Pons (tissue), 1 donor: Measurements from ENCODE around the gene EIF4E1B.

Experiments used
- DNase-seq: peaks from one replicate; pipeline ENCODE4 v3.0.0-alpha.2; 2016; ENCODE audit warnings: low spot score

The EIF4E1B gene

DNA sequence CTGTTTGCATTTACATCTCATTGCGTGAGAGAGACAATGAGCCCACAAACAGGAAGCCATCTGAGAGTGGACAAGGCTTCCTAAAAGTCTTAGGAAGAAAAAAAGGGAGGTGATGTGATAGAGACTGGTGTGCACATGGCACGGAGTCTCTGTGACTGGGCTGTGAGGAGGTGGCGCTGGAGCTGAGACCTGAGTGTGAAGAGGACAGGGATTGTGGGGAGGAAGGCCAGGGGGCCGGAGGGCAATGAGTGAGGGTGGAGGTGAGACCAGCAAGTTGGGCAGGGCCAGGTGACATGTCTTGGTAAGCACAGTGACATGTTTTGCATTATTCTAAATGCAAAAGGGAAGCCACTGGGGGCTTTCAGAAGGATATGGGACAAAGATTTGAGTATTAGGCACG, 61.9 kb downstream of the EIF4E1B start:
- DNase-seq, result no peak

DNA sequence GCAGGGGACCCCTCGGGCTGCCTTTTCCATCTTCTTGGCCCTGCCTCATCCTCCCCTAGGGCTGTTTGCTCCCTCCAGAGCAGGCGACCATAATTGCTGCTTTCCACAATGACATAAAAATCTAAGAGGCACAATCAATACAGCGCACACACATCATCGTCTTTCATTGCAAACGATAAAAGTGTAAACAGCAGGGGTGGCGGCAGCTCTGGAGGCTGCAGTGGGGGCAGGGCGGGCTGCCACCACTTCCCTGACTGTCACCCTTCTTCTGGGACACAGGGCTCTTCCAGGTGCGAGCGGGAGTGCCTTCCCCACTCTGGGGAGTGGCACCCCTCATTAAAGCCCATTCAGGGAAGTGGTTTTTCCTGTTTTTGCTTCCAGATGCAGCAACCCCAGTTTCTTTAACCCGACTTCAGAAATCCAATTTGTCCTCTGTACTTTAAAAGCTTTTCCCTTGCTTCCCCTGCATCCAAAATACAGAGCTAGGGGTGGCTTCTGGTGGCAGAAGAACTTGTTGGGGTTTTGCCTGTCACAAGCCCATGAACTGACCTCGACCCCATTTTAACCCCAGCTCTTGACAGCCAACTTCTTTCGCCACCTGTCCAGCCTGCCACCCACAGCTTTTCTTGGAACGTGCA, 62.5 kb downstream of the EIF4E1B start:
- no peak for DNase-seq

DNA sequence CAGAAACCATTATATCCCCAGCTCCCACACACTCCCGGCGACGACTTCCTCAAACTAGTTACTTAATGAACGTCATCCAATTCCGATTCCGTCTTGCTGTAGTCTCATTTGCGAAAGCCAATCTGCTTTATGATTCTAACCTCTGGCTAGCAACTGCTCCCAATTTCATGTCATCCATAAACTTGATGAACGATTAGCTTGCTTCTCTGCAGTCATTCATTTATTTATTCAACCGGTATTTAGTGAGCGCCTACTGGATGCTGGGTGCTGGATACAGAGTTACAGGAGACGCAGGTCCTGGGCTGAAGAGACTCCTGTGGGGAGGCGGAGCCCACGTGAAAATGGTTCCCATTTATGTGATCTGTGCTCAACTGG, 63.0 kb downstream of the EIF4E1B start:
- DNase-seq, result no peak

DNA sequence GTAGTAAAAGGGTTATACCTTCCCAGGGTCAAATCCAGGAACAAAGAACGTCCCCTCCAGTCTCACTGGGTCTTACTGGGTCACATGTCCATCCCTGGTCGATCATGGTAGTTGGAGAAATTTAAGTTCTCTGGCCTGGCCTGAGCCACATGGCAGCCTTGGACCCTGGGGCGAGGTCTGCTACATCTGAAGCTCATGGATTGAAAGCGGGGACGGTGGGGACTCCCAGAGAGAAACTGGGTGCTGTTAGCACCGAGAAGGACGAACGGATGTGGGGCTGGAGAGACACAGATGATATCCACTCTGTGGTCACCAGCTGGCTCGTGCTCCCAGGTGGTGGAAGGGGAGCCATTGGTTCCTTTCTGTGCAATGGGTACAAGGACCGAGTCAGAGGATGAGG, 63.7 kb downstream of the EIF4E1B start:
- DNase-seq, result no peak

DNA sequence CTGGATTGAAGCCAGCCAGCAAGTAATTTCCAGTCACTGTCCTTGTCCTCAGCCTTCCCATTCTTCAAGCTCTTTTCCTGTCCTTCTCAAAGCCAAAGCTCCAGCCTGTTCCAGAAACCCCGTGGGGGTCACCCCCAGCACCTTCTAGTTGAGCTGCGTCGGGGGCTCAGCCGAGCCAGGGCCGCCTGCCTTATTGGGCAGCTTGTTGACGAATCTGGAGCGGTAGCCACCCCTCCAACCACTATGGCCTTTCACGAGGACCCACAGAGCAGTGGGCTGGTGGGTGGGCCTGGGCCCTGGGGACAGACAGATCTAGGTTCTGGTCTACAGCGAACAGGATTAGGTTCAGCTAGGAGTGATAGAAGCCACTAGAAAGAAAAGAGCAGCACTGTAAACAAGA, 64.2 kb downstream of the EIF4E1B start:
- no peak for DNase-seq

DNA sequence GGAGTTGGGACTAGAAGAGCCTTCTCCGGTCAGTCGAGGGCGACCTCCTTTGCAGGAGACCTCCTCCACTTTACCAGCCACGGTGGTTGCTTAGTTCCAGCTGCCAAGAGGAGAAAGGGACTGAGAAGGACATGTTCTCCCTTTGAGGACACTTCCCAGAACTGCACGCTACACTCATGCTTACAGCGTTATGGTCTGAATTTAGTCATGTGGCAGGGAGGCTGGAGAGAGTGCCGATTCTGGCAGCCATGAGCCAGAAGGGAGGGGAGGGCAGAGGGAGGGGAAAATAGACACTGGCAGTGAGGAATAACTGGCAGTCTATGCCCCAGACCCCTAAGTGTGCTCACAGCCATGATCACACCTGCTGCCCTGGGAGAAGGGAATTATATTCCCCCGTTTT, 64.6 kb downstream of the EIF4E1B start:
- DNase-seq, result no peak
